Measurements from ENCODE around the gene ADARB2. TPM values are rescaled to one million over a fixed set of nuclear protein-coding genes. Genes with fewer than 3 reads are reported as not detected.
A peak's percentile ranks its signal among the peaks of the same experiment; 100 is the strongest.
"Not testable (repeated sequence)": the region's sequence is repeated elsewhere in the genome, so short reads cannot be mapped to it uniquely, and the experiment has no call there.

The ADARB2 gene
- total RNA-seq, 1 donor from 2014 or later, result 1.2 TPM

DNA sequence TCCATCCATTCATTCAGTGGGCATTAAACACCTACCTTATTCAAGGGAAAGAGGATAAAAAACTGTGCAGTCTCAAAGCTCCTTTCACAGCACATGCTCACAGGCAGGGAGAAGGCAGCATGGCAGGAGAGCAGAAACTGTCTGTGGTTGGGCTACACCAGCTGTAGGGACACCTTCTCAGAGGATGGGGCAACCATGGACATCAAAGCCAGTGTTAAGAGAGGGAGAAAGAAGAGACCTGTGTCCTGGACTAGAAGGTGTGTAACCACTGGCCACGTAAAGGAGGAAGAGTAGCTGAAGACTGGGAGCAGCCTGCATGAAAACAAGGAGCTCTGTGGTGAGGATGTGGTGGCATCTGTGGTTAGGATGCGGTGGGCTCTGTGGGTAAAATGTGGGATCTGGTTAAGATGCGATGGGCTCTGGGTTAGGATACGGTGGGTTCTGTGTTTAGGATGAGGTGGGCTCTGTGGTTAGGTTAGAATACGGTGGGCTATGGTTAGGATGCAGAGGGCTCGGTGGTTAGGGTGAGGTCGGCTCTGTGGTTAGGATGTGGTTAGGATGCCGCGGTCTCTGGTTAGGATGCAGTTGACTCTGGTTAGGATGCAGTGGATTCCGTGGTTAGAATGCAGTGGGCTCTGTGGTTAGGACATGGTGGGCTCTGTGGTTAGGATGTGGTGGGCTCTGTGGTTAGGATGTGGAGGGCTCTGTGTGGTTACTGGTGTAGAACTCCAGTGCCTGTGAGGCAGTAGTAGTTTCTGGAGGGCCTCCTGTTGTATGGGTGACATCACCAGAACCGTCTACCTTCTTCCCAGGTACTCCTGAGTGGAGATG, 483.6 kb downstream of the ADARB2 start:
- Histone ChIP-seq H3K27ac (no peak overlapping the region), H3K4me3 (no peak overlapping the region), H3K27me3 (peaks cover 6% of the 10 kb centered on the region), H3K36me3 (no peaks in the 10 kb centered on the region), H3K4me1 (no peaks in the 10 kb centered on the region), H3K9me3 (no peaks in the 10 kb centered on the region)
- intact Hi-C loops (cut with DNase I), result no loop called here
- no peak for TF ChIP-seq CTCF (IDR thresholded peaks at IDR 0.05)
- DNase-seq (no peak), ATAC-seq (no peak)

- intact Hi-C loops (cut with DNase I), result no loop called here
- Histone ChIP-seq H3K36me3 (no peaks in the 10 kb centered on the region), H3K4me3 (no peak overlapping the region), H3K27me3 (peaks cover 7% of the 10 kb centered on the region), H3K9me3 (no peaks in the 10 kb centered on the region), H3K27ac (no peak overlapping the region), H3K4me1 (no peaks in the 10 kb centered on the region)
- no peak for DNase-seq
- no peak for TF ChIP-seq CTCF (IDR thresholded peaks at IDR 0.05)
- no peak for ATAC-seq
These were observed 485.6 kb downstream of the ADARB2 start for GRCh38 chr10:1251769-1252168.

DNA sequence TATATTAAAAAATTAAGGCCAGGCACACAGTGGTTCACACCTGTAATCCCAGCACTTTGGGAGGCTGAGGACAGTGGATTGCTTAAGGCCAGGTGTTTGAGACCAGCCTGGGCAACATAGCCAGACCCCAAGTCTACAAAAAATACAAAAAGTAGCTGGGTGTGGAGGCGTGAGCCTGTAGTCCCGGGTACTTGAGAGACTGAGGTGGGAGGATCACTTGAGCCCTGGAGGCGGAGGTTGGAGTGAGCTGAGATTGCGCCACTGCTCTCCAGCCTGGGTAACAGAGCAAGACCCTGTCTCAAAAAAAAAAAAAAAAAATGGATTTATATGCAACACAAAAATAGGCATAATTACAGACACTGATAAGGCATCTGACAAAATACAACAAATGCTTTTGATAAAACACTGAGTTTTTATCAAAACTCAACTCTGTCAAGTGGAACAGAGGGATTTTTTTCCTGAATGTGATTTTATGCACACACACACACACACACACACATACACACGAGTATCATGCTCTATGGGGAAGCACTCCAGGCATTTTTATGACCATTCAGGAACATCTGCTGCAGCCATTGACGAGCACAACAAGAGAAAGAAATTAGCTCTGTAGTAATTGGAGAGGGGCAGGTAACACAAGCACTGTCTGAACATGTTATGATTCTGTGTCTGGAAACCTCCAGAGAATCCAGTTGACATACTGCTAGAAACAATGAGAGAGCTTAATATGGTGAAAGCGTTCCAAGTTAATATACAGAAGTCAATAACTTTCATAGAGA, 488.0 kb downstream of the ADARB2 start:
- ATAC-seq, result no peak
- Histone ChIP-seq H3K36me3 (no peaks in the 10 kb centered on the region), H3K27me3 (peaks cover 13% of the 10 kb centered on the region), H3K4me1 (no peaks in the 10 kb centered on the region), H3K9me3 (no peaks in the 10 kb centered on the region), H3K4me3 (no peak overlapping the region), H3K27ac (no peak overlapping the region)
- DNase-seq, result no peak
- TF ChIP-seq CTCF (IDR thresholded peaks at IDR 0.05), result no peak
- intact Hi-C loops (cut with DNase I), result no loop called here

DNA sequence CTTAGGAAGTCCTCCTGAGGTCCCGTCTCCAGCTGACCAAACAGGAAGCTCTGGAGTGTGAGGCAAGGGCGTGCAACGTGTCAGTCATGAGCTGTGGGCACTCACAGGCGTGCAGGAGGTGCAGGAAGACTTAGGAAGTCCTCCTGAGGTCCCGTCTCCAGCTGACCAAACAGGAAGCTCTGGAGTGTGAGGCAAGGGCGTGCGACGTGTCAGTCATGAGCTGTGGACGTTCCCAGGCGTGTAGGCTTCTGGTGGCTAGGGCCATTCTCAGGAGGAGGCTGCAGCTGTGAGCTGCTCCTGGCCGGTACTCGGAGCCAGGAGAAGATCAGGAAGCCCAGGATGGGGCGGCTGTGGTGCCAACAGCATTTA, 489.1 kb downstream of the ADARB2 start:
- ATAC-seq; H3K4me1 ChIP-seq; H3K36me3 ChIP-seq; H3K27ac ChIP-seq; intact Hi-C loops (cut with DNase I); H3K9me3 ChIP-seq; H3K4me3 ChIP-seq: not testable (repeated sequence)
- H3K27me3 ChIP-seq, result peaks cover 13% of the 10 kb centered on the region
- DNase-seq, result peak; percentile 53

DNA sequence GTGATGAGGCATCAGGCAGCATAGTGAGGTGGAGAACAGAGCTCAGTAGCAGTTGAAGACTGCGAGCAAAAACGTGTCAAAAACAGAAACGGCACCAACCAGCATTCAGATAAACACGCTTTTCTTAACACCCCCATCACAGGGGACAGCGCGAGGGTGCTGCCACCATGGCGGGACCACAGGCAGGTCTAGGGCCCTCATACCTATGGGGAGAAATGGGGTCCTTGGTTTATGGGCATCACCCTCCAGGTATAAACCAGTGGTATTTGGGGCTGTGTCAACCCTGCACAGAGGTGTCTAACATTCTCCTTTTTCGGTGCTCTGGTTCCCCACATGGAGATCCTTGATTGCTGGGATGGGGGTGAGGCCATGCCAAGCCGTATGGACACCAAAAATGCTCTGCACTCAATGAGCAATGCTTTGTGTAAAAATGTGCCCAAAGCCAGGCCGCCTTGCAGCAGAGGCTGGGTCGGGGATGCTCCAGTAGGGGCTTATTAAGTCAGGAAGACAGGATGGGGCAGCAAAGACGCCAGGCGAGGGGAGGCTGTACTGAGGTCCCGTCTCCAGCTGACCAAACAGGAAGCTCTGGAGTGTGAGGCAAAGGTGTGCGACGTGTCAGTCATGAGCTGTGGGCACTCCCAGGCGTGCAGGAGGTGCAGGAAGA, 489.6 kb downstream of the ADARB2 start:
- Histone ChIP-seq H3K9me3 (no peaks in the 10 kb centered on the region), H3K4me1 (no peaks in the 10 kb centered on the region), H3K27ac (no peak overlapping the region), H3K4me3 (no peak overlapping the region), H3K36me3 (no peaks in the 10 kb centered on the region), H3K27me3 (peaks cover 13% of the 10 kb centered on the region)
- TF ChIP-seq CTCF (IDR thresholded peaks at IDR 0.05), result no peak
- intact Hi-C loops (cut with DNase I), result no loop called here
- ATAC-seq (no peak), DNase-seq (no peak)

- ATAC-seq (no peak), DNase-seq (no peak)
- intact Hi-C loops (cut with DNase I), result no loop called here
- TF ChIP-seq CTCF (IDR thresholded peaks at IDR 0.05), result no peak
- Histone ChIP-seq H3K27me3 (peaks cover 35% of the 10 kb centered on the region), H3K36me3 (no peaks in the 10 kb centered on the region), H3K27ac (no peak overlapping the region), H3K4me1 (no peaks in the 10 kb centered on the region), H3K9me3 (no peaks in the 10 kb centered on the region), H3K4me3 (no peak overlapping the region)
These were observed 492.8 kb downstream of the ADARB2 start for GRCh38 chr10:1244493-1244892.
